Small intestine (tissue), 7 donors: ENCODE data around the gene PAN3. TPM values are rescaled to one million over a fixed set of nuclear protein-coding genes. Genes with fewer than 3 reads are reported as not detected.

ENCODE experiments used
- DNase-seq, 2 donors: peaks; one replicate each; pipeline versions ENCODE4 v3.0.0 to v3.0.0-alpha.2; 2013
- FAIRE-seq: peaks from 2 replicates; lab custom pipeline; 2012; peaks lifted over from hg19 to GRCh38; lab: Jason Lieb, UNC
- H3K27ac ChIP-seq, 3 donors: one replicate each; pipeline ENCODE4 v1.5.1; 2013; ENCODE audit warnings: low read length in 2 of 3, mild to moderate bottlenecking in 2 of 3, control low read depth in 1 of 3, inconsistent platforms in 1 of 3, low read depth in 1 of 3, moderate library complexity in 1 of 3
- H3K27me3 ChIP-seq, 3 donors: one replicate each; pipeline ENCODE4 v1.6.1; 2013; ENCODE audit warnings: low read length in 3 of 3, inconsistent platforms in 1 of 3; ENCODE audit not compliant: control insufficient read depth in 3 of 3, insufficient read depth in 3 of 3
- H3K36me3 ChIP-seq, 3 donors: one replicate each; pipeline ENCODE4 v1.6.1; 2013; ENCODE audit warnings: low read length in 3 of 3, inconsistent platforms in 1 of 3, low read depth in 1 of 3, mild to moderate bottlenecking in 1 of 3, moderate library complexity in 1 of 3; ENCODE audit not compliant: control insufficient read depth in 3 of 3, insufficient read depth in 2 of 3
- H3K4me1 ChIP-seq, 3 donors: one replicate each; pipeline ENCODE4 v1.6.1; 2013; ENCODE audit warnings: low read length in 2 of 3, inconsistent platforms in 1 of 3, low read depth in 1 of 3, mild to moderate bottlenecking in 1 of 3, moderate library complexity in 1 of 3; ENCODE audit not compliant: control insufficient read depth in 3 of 3, insufficient read depth in 2 of 3
- H3K4me3 ChIP-seq, 3 donors: one replicate each; pipeline ENCODE4 v1.5.1; 2013; ENCODE audit warnings: low read length in 3 of 3, control low read depth in 1 of 3, inconsistent platforms in 1 of 3, low read depth in 1 of 3, mild to moderate bottlenecking in 1 of 3, moderate library complexity in 1 of 3
- H3K9me3 ChIP-seq, 2 donors: one replicate each; pipeline ENCODE4 v1.6.1; 2013; ENCODE audit warnings: low read depth in 1 of 2, low read length in 1 of 2; ENCODE audit not compliant: control insufficient read depth in 2 of 2, insufficient read depth in 1 of 2
- WGBS, 3 donors: extraction: QIAGEN DNeasy Blood & Tissue Kit; methylation state at CpG; one replicate each; pipeline ENCODE4 v1.1.7; 2013; 5-methylcytosine and 5-hydroxymethylcytosine counted together
- polyA plus RNA-seq, 4 donors: library from polyadenylated mRNA; stranded (reverse) in 3 of 4; unstranded in 1 of 4; fragments of 200-250 nt in 3 of 4; fragments of 120-200 nt in 1 of 4; gene quantifications; one replicate each; pipeline versions ENCODE4 v1.2.1 to v1.2.3, GENCODE V29; 2013
- donor health status: healthy with polysubstance abuse.
- donor health status: control.
- donor health status: control.
- donor health status: Bipolar disorder and iron deficiency.
- donor health status: healthy.

Gene PAN3
- polyA plus RNA-seq, 4 donors: 7.8 to 37.4 (median 10.6) TPM

DNA sequence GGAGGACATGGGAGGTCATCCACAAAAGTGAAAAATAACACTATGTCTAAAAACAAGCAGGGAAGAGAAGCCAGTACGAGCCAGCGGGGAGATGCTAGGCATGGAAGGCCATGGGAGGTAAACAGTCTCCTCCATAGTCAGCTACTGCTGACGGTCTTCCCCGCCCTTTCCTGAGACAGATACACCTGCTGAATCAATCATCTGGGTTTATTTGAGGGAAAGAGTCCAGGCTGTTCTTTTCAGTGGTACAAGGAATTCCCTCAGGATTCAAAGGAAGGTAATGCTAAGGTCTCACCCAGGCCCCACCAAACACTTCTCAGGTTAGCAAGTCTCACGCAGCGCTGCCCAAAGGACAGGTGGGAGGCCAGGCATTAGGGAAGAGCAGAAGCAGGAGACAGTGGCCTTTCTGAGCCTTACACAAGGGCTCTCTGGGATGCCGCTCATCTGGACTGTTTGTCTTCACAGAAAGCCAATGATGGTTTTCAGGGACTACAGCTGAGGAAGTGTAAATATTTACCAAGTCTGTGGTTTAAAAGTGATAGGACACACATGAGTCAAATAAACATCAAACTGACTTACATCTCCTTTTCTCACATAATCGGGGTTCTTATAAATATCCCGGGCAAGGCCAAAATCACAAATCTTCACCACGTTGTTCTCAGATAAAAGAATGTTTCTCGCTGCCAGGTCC is 182.7 kb downstream of the PAN3 start:
- Histone ChIP-seq H3K4me1 (peaks cover 0 to 9% (median 0%) of the 10 kb centered on the region in 3 donors), H3K27ac (no peak overlapping the region), H3K9me3 (no peaks in the 10 kb centered on the region), H3K4me3 (no peak overlapping the region), H3K36me3 (peaks cover 0 to 2% (median 0%) of the 10 kb centered on the region in 3 donors), H3K27me3 (no peaks in the 10 kb centered on the region)
- 53 to 68% (median 59%) methylated on average over 11 of the region's 11 CpGs for WGBS, 3 donors
- DNase-seq: no peak
- no peak for FAIRE-seq

DNA sequence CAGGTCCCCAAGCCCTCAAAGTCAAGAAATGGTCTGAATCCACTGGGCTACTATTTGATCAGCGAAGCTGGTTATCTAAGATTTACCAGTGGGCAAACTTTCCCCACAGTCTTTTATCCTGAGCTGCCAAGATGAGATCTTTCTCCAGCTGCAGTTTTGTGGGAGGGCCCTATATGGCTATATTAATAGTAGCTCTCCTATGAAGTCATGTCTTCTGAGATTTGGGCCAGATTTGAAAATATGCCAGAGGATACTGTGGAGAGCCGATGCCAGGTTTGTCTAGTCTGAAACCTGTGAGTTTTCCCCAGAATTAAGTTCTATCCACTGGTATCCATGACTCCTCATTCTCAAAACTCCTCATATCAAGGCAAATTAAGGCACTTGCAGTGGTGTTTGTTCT is 183.4 kb downstream of the PAN3 start:
- no peak for FAIRE-seq
- WGBS, 3 donors: 73 to 76% (median 74%) methylated on average over 2 of the region's 2 CpGs
- no peak for DNase-seq
- Histone ChIP-seq H3K27me3 (no peaks in the 10 kb centered on the region), H3K4me1 (peaks cover 0 to 3% (median 0%) of the 10 kb centered on the region in 3 donors), H3K27ac (no peak overlapping the region), H3K36me3 (no peaks in the 10 kb centered on the region), H3K9me3 (no peaks in the 10 kb centered on the region), H3K4me3 (no peak overlapping the region)

DNA sequence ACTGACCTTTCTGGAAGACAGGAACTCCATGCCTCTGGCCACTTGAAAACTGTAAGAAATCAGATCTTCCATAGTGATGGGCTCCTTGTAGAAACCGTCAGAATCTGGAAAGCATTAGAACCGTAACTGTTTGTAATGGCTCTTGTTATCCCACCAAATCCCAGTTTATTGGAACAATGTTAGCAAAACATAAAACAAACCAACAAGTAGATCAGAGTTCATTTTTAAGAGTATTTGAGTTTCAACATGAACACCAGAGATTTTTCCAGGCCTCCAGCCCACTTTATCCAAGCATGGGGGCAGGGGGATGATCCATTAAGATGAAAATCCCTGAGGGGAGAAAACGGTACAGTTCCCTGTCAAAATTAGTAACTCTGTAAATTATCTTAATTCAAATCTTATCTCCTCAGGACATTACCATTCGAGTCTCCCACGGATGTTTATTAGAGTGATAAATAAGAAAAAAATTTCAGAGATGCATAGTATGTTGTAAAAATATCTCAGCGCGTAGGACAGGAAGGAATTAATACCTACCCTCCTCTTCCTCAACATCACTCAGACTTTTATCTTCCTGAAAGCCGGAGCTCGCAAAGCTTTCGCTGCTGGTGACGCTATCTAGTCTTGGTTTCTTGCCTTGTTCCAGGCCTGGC is 184.0 kb downstream of the PAN3 start:
- no peak overlapping the region for H3K4me3 ChIP-seq
- no peaks in the 10 kb centered on the region for H3K27me3 ChIP-seq
- FAIRE-seq (no peak), DNase-seq (no peak)
- H3K4me1 ChIP-seq: peaks cover 0 to under 1% (median 0%) of the 10 kb centered on the region in 3 donors
- H3K36me3 ChIP-seq: no peaks in the 10 kb centered on the region
- H3K9me3 ChIP-seq: no peaks in the 10 kb centered on the region
- 69 to 77% (median 74%) methylated on average over 11 of the region's 11 CpGs for WGBS, 3 donors
- no peak overlapping the region for H3K27ac ChIP-seq

DNA sequence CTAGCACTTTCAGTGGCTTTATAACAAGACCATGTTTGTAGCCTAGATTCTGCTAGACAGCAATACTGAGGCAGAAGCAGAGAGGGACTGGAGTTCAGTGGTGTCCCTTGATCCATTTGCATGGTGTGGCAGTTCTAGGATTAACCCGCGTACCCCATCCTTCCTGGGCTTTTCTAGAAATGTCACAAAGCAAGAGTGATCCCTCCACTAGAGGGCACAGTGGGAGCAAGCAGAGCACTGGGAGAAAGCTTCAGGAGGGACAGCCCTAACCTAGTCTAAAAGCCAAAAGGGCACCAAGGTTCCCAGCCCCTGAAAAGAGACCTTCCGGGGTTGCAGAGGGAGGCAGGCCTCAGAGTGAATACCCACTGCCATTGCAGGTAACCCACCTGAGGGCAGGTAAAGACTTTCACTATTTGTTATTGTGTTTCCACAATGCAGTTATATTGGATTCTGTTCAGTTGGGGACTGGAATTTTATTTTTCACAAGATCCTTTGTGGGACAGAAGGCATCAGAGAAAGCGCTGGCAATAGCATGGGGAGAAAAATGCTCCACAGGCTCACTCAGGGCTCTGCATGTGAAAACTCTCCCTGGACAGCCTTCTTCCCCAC is 185.9 kb downstream of the PAN3 start:
- Histone ChIP-seq H3K27me3 (no peaks in the 10 kb centered on the region), H3K27ac (no peak overlapping the region), H3K36me3 (no peaks in the 10 kb centered on the region), H3K4me3 (no peak overlapping the region), H3K9me3 (no peaks in the 10 kb centered on the region), H3K4me1 (peaks cover 0 to 2% (median 0%) of the 10 kb centered on the region in 3 donors)
- DNase-seq (peak; percentile 59 to 72), FAIRE-seq (no peak)
- WGBS, 3 donors: 20 to 35% (median 29%) methylated on average over 4 of the region's 4 CpGs

DNA sequence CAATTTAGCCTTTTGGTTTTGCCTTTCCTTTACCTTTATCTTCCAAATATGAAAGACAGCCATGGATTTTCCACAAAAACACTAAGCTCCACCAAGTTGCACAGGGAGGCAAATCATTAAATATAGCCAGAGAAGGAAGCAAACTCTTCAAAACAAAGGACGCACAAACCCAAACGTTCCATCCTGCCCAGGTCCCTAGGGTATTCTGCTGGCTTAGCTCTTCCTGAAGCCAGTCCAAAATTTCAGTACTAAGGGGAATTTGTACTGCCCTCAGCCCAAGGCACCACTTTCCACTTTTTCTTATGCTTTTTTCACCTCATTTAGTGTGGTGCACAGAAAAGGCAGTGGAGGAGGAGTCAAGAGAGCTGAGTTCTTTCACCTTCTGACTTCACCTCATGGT is 186.7 kb downstream of the PAN3 start:
- WGBS, 3 donors: 49 to 91% (median 80%) methylated on average over 2 of the region's 2 CpGs
- FAIRE-seq (no peak), DNase-seq (no peak)

DNA sequence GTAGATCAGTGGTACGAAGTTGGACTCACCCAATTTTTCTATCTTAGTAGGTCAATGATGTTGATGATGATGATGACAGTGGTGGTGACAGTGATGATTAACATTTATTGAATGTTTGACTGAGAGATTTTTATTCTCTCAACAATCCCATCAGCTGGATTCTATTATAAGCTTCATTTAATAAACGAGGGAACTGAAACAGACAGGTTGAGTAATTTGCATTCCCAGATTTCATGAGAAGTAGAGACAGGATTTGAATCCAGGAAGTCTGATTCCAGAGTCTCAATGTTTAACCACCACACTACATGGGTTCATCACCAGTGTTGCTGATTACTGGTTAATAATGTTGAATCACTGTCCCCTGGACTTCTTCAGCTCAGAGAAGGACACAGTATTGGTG is 187.7 kb downstream of the PAN3 start:
- H3K27ac ChIP-seq: no peak overlapping the region
- 64 to 80% (median 73%) methylated on average over 2 of the region's 2 CpGs for WGBS, 3 donors
- peaks cover 0 to 2% (median 0%) of the 10 kb centered on the region in 3 donors for H3K4me1 ChIP-seq
- H3K27me3 ChIP-seq: no peaks in the 10 kb centered on the region
- no peak overlapping the region for H3K4me3 ChIP-seq
- no peaks in the 10 kb centered on the region for H3K36me3 ChIP-seq
- no peak for FAIRE-seq
- H3K9me3 ChIP-seq: no peaks in the 10 kb centered on the region
- DNase-seq: no peak

More for the DNA sequence above, 186.7 kb downstream of the PAN3 start:
- Histone ChIP-seq H3K27ac (no peak overlapping the region), H3K4me1 (peaks cover 0 to 2% (median 0%) of the 10 kb centered on the region in 3 donors), H3K36me3 (no peaks in the 10 kb centered on the region), H3K27me3 (no peaks in the 10 kb centered on the region), H3K4me3 (no peak overlapping the region), H3K9me3 (no peaks in the 10 kb centered on the region)

DNA sequence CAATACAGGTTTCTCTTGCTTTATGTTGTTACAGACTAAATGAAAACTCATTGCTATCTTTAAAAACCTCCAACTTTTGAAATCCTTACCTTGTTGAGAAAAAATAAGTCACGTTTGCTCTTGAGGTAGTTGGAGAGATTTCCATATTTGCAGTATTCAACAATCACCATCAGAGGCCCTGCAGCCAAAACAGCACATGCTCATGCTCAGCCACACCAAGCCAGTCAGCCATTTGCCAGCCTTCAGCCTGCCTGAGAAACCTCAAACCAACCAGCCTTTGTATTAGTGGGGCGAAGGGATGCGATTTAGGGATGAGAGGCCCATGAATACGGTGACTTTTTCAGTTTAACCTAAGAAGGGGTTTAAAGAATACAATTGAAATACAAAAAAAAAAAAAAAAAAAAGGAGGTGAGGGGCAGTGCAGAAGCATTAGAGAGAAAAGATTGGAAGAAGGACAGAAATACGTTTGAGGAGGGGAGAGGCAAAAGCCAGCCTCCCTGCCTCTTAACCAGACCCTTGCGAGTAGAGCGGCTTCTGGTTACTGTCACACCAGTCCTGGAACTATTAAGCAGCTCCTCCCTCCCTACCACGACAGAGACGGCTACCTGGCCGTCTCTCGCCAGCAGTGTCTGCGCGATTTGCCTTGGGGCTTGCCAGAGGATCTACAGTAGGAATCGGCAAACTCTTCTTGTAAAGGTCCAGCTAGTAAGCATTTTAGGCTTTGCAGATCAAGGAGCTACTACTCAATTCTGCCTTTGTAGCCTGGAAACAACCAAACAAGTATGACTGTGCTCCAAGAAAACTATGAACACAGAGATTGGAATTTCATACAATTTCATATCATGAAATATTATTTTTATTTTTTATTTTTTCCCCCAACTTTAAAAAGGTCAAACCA is 189.3 kb downstream of the PAN3 start:
- 86 to 92% (median 92%) methylated on average over 14 of the region's 14 CpGs for WGBS, 3 donors
- Histone ChIP-seq H3K4me3 (no peak overlapping the region), H3K9me3 (no peaks in the 10 kb centered on the region), H3K27me3 (no peaks in the 10 kb centered on the region), H3K27ac (no peak overlapping the region), H3K4me1 (peaks cover 0 to 2% (median 0%) of the 10 kb centered on the region in 3 donors), H3K36me3 (no peaks in the 10 kb centered on the region)
- no peak for FAIRE-seq
- no peak for DNase-seq

DNA sequence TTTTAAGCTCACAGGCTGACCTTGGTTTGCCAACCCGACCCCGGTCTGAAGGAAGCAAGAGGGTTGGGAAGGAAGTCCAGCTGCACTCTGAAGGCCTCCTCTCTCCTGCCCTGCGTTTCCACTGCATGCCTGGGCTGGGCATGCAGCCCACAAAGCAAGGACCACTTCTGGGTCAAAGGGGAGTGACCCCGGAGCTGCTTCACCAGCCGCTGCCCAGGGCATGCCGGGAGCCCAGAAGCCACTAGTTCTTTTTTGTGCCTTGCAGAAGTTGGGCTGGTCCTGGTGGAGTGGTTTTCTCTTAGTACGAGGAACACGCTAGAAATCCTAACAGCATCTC is 189.9 kb downstream of the PAN3 start:
- DNase-seq: no peak

More for the DNA sequence above, 189.9 kb downstream of the PAN3 start:
- Histone ChIP-seq H3K36me3 (no peaks in the 10 kb centered on the region), H3K4me3 (no peak overlapping the region), H3K27ac (no peak overlapping the region), H3K27me3 (no peaks in the 10 kb centered on the region), H3K9me3 (no peaks in the 10 kb centered on the region), H3K4me1 (peaks cover 0 to 2% (median 0%) of the 10 kb centered on the region in 3 donors)
- FAIRE-seq: no peak
- 87 to 91% (median 89%) methylated on average over 8 of the region's 8 CpGs for WGBS, 3 donors
